Brain microvascular endothelial cell (primary cell): Measurements from ENCODE around the gene JMJD7.

Source experiments
- DNase-seq: peaks from one replicate; pipeline ENCODE4 v3.0.0-alpha.2; 2020
- H3K27ac ChIP-seq: fragments of 250-450 bp; sonication (Bioruptor Pico); 2 replicates; pipeline ENCODE4 v1.5.1; 2020; ENCODE audit warnings: mild to moderate bottlenecking, moderate library complexity
- H3K27me3 ChIP-seq: fragments of 250-450 bp; sonication (Bioruptor Pico); replicated peaks from 2 replicates; pipeline ENCODE4 v1.5.1; 2020; ENCODE audit warnings: mild to moderate bottlenecking
- H3K36me3 ChIP-seq: fragments of 250-450 bp; sonication (Bioruptor Pico); replicated peaks from 2 replicates; pipeline ENCODE4 v1.5.1; 2020; ENCODE audit warnings: mild to moderate bottlenecking
- H3K4me3 ChIP-seq: 2 replicates; pipeline ENCODE4 v1.5.1; 2011; ENCODE audit warnings: low read depth, mild to moderate bottlenecking, control low read depth, low read length, moderate library complexity
- in situ Hi-C: cut with HindIII; loops from 2 replicates; pipeline ENCODE4 v1.10.0; 2017; ENCODE audit warnings: low sequenced_read_pairs, low pct_ligation_motif_present
- TF ChIP-seq, protein P1 (sequence below): IDR thresholded peaks from 2 replicates; pipeline ENCODE4 v1.5.1; 2011; ENCODE audit warnings: low read depth, mild to moderate bottlenecking, moderate library complexity, low read length, control low read depth, inconsistent platforms; ENCODE audit errors: missing control alignments

The JMJD7 gene

GRCh38 chr15:41862515-41863116 is 34.7 kb downstream of the JMJD7 start:
- no peak overlapping the region for H3K4me3 ChIP-seq
- TF ChIP-seq, protein P1, sequence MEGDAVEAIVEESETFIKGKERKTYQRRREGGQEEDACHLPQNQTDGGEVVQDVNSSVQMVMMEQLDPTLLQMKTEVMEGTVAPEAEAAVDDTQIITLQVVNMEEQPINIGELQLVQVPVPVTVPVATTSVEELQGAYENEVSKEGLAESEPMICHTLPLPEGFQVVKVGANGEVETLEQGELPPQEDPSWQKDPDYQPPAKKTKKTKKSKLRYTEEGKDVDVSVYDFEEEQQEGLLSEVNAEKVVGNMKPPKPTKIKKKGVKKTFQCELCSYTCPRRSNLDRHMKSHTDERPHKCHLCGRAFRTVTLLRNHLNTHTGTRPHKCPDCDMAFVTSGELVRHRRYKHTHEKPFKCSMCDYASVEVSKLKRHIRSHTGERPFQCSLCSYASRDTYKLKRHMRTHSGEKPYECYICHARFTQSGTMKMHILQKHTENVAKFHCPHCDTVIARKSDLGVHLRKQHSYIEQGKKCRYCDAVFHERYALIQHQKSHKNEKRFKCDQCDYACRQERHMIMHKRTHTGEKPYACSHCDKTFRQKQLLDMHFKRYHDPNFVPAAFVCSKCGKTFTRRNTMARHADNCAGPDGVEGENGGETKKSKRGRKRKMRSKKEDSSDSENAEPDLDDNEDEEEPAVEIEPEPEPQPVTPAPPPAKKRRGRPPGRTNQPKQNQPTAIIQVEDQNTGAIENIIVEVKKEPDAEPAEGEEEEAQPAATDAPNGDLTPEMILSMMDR: no peak
- H3K36me3 ChIP-seq: no peaks in the 10 kb centered on the region
- in situ Hi-C loops: no loop called here
- H3K27me3 ChIP-seq: no peaks in the 10 kb centered on the region
- no peak overlapping the region for H3K27ac ChIP-seq
- no peak for DNase-seq

DNA sequence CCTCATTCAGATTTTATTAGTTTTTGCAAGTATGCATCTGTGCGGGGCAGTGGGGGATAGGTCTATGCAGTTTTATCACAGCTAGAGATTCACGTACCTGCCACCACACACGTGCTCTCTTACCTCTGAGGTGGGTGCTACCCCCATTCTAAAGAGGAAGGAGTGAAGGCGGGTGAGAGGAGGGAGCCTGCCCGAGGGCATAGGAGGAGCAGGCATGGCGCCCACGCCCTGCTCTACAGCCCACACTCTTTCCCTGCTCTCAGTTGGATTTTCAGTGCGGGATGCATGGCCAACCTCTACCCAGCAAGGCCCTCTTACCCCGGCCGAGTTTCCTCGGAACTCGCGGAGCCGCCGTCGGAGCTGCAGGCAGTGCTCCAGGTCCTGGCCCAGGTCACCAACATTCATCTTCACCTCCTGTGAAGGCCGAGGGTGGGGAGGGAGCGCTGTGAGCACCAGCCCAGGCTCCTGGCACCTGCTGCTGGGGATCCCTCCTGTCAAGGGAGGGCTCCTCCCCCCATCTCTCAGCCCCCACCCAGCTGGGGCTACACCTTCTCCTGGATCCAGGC is 37.7 kb downstream of the JMJD7 start:
- TF ChIP-seq, protein P1: no peak
- no peaks in the 10 kb centered on the region for H3K36me3 ChIP-seq
- H3K4me3 ChIP-seq: no peak overlapping the region
- in situ Hi-C loops: no loop called here
- no peak for DNase-seq
- H3K27ac ChIP-seq: no peak overlapping the region
- H3K27me3 ChIP-seq: no peaks in the 10 kb centered on the region

GRCh38 chr15:41866263-41866703 is 38.4 kb downstream of the JMJD7 start:
- in situ Hi-C loops: no loop called here
- Histone ChIP-seq H3K36me3 (no peaks in the 10 kb centered on the region), H3K27ac (no peak overlapping the region), H3K27me3 (no peaks in the 10 kb centered on the region), H3K4me3 (no peak overlapping the region)
- TF ChIP-seq, protein P1: no peak
- DNase-seq: no peak

- in situ Hi-C loops: no loop called here
- no peak overlapping the region for H3K27ac ChIP-seq
- no peaks in the 10 kb centered on the region for H3K36me3 ChIP-seq
- H3K27me3 ChIP-seq: no peaks in the 10 kb centered on the region
- TF ChIP-seq, protein P1: no peak
- DNase-seq: no peak
- no peak overlapping the region for H3K4me3 ChIP-seq
Measured at GRCh38 chr15:41866872-41867579, 39.1 kb downstream of the JMJD7 start.

DNA sequence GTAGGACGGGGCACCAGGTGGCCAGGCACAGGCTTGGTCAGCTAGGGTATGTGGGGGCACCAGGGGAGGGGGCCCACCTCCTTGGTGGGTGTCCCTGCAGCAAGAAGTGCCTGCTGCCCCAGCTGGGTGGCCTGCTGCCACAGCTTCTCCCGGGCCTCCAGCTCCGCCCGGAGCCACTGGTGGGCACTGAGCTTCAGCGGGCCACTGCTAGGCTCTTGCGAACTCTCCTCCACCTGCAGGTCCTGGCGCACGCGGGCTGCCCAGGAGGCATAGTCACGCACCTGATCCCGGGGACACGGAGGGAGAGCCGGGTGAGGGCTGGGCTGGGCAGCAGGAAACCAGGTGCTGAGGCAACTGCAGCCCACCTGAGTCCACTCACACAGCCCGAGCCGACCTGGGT is 40.4 kb downstream of the JMJD7 start:
- in situ Hi-C loops: no loop called here

More for the DNA sequence above, 40.4 kb downstream of the JMJD7 start:
- Histone ChIP-seq H3K36me3 (no peaks in the 10 kb centered on the region), H3K4me3 (no peak overlapping the region), H3K27me3 (no peaks in the 10 kb centered on the region), H3K27ac (no peak overlapping the region)
- TF ChIP-seq, protein P1: no peak
- DNase-seq: no peak
